Hematopoietic multipotent progenitor cell treated with erythropoietin and hydrocortisone succinate and interleukin-3 and kit ligand, for 8 days (in vitro differentiated cells): ENCODE results near the gene ABI2.
A peak's percentile ranks its signal among the peaks of the same experiment; 100 is the strongest.
"Not testable (repeated sequence)": the region's sequence is repeated elsewhere in the genome, so short reads cannot be mapped to it uniquely, and the experiment has no call there.

ENCODE experiments used
- DNase-seq: peaks from one replicate; pipeline ENCODE4 v3.0.0-alpha.2; 2015

The ABI2 gene

GRCh38 chr2:203360833-203361430 lies 32.7 kb downstream of the ABI2 start:
- no peak for DNase-seq

- no peak for DNase-seq
These were observed 33.3 kb downstream of the ABI2 start for GRCh38 chr2:203361495-203361894.

- no peak for DNase-seq
These were observed 33.7 kb downstream of the ABI2 start for GRCh38 chr2:203361922-203362321.

- DNase-seq = peak; percentile 72
These were observed 38.7 kb downstream of the ABI2 start for GRCh38 chr2:203366639-203367466.

- DNase-seq = not testable (repeated sequence)
These were observed 44.5 kb downstream of the ABI2 start for GRCh38 chr2:203372706-203373105.

GRCh38 chr2:203376173-203376572 lies 48.0 kb downstream of the ABI2 start:
- no peak for DNase-seq

GRCh38 chr2:203379156-203379555 lies 51.0 kb downstream of the ABI2 start:
- DNase-seq = no peak

- DNase-seq = no peak
These were observed 54.8 kb downstream of the ABI2 start for GRCh38 chr2:203383038-203383437.

- not testable (repeated sequence) for DNase-seq
These were observed 60.0 kb downstream of the ABI2 start for GRCh38 chr2:203388153-203388552.

GRCh38 chr2:203394519-203395227 lies 66.5 kb downstream of the ABI2 start:
- peak; percentile 50 for DNase-seq

GRCh38 chr2:203395858-203396257 lies 67.7 kb downstream of the ABI2 start:
- no peak for DNase-seq

- DNase-seq = no peak
These were observed 68.5 kb downstream of the ABI2 start for GRCh38 chr2:203396667-203397066.

GRCh38 chr2:203399031-203399430 lies 70.8 kb downstream of the ABI2 start:
- DNase-seq = no peak

- DNase-seq = no peak
These were observed 72.8 kb downstream of the ABI2 start for GRCh38 chr2:203400805-203401585.

GRCh38 chr2:203404996-203405395 lies 76.8 kb downstream of the ABI2 start:
- DNase-seq = no peak

- no peak for DNase-seq
These were observed 79.3 kb downstream of the ABI2 start for GRCh38 chr2:203407496-203407895.

GRCh38 chr2:203412546-203413331 lies 84.5 kb downstream of the ABI2 start:
- DNase-seq = no peak

GRCh38 chr2:203413796-203414195 lies 85.6 kb downstream of the ABI2 start:
- no peak for DNase-seq

GRCh38 chr2:203418271-203418670 lies 90.1 kb downstream of the ABI2 start:
- peak; percentile 9 for DNase-seq

GRCh38 chr2:203427061-203427460 lies 98.9 kb downstream of the ABI2 start:
- DNase-seq = no peak

GRCh38 chr2:203429643-203430042 lies 101.4 kb downstream of the ABI2 start:
- not testable (repeated sequence) for DNase-seq
